WI38 (cell line): ENCODE data around the gene RPH3AL.

ENCODE experiments used
- H3K4me3 ChIP-seq: 2 replicates; pipeline ENCODE4 v1.5.1; 2011; ENCODE audit warnings: low read depth, mild to moderate bottlenecking, control low read depth, low read length
- TF ChIP-seq, protein P1 (sequence below): IDR thresholded peaks from 2 replicates; pipeline ENCODE4 v1.5.1; 2012; ENCODE audit warnings: low read depth, mild to moderate bottlenecking, control low read depth, low read length

The RPH3AL gene

DNA sequence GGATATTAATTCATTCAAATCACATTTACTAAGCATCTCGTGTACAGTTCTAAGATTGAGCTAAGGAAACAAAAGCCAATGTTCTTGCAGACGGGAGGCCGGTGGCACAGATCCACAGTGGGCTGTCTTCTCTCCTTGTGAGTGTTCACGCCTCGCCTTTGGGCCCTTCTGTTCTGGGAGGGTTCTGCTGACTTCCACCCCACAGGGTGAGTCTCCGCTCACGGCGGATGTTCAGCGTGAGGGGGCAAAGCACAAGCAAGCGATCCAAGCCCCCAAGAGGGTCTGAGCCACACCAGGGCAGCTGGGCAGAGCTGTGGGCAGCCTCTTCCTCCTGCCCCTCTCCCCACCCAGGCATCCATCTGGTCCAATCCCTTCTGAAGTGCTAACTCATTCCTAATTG is 86.9 kb downstream of the RPH3AL start:
- H3K4me3 ChIP-seq: no peak overlapping the region
- TF ChIP-seq, protein P1, sequence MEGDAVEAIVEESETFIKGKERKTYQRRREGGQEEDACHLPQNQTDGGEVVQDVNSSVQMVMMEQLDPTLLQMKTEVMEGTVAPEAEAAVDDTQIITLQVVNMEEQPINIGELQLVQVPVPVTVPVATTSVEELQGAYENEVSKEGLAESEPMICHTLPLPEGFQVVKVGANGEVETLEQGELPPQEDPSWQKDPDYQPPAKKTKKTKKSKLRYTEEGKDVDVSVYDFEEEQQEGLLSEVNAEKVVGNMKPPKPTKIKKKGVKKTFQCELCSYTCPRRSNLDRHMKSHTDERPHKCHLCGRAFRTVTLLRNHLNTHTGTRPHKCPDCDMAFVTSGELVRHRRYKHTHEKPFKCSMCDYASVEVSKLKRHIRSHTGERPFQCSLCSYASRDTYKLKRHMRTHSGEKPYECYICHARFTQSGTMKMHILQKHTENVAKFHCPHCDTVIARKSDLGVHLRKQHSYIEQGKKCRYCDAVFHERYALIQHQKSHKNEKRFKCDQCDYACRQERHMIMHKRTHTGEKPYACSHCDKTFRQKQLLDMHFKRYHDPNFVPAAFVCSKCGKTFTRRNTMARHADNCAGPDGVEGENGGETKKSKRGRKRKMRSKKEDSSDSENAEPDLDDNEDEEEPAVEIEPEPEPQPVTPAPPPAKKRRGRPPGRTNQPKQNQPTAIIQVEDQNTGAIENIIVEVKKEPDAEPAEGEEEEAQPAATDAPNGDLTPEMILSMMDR: no peak

GRCh38 chr17:263773-264172 is 88.8 kb downstream of the RPH3AL start:
- H3K4me3 ChIP-seq: no peak overlapping the region
- TF ChIP-seq, protein P1: no peak

GRCh38 chr17:263271-263670 is 89.3 kb downstream of the RPH3AL start:
- TF ChIP-seq, protein P1: no peak
- no peak overlapping the region for H3K4me3 ChIP-seq

DNA sequence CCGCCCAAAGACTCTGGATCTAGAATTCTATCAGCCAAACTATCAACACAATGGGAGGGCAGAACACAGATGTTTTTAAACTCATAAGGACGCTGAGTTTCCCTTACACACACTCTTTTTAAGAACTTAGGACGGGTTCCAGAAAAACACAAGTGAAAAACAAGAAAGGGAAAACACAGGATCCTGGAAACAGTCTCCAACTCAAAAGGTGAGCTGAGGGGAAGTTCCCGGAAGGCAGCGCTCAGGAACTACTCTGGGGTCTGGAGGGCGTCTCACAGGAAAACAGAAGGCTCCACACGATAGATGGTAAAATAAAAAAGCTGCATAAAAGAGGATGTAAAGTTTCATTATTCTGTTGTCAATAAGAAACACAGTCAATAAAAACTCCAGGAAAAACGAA is 91.0 kb downstream of the RPH3AL start:
- TF ChIP-seq, protein P1: no peak
- no peak overlapping the region for H3K4me3 ChIP-seq

GRCh38 chr17:260944-261343 is 91.7 kb downstream of the RPH3AL start:
- no peak overlapping the region for H3K4me3 ChIP-seq
- TF ChIP-seq, protein P1: no peak

DNA sequence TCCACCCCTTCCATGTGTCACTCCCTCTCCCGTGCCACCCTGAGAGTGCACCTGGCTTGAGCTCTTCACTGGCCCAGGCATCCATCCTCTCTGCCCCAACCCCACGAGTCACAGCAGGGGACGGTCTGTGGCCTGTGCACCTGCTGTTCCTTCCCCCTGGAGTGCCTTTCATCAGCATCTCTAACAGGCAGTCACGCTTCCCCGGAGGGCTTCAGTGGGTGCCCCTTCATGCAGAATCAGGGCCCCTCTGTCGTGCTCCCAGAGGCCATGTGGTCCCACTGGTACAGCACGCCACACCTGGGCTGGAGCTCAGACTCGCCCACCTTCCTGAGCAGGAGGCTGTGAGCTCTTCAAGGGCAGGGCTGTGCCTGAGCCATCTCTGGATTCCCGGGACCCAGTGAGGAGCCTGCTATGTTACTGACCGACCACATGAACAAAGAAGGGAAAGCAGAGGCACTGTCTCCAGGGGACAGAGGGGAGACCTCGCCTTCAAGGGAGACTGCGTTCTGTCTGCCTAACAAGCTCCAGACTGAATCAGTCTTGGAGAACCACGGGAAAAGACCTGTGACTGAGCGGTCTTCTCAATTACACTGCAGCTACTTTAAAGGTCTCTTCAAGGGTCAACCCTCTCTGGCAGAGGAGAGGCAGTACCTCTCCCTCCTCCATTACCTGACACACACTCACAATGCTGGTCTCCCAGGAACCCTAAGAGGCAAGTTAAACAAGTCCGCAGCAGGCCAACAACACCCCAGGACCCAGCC is 92.4 kb downstream of the RPH3AL start:
- no peak overlapping the region for H3K4me3 ChIP-seq
- TF ChIP-seq, protein P1: no peak

DNA sequence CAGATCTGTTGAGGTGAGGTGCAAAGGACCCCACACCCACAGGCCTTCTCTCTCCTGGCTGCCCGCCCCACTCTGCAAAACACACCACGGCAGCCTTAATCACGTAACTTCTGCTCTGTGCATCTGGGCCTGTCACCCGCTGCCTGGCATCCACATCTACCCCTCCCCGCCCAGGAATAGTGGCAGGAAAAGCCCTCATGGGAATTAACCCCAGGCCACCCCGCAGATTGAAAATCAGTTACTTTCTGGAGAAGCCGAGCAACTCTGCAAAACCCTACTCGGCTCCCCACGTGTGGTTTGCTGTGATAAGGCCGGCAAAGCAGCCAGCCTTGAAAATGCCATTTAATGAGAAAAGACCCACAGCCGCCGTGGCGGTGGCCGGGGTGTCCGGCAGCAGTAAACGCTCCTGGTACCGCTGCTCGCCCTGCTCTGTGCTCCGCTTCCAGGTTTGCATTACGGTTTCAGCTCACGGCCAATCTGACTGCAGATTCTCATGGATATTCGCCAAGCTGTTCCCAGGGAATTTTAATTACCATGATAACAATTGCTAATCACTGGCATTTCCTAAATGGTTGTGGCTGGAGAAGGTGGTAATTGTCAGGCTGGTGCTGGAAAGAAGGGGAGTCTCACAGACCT is 93.1 kb downstream of the RPH3AL start:
- TF ChIP-seq, protein P1: no peak
- no peak overlapping the region for H3K4me3 ChIP-seq
